ENCODE measurements around the gene CRACDL.

- TF ChIP-seq CTCF (IDR thresholded peaks at IDR 0.05) (no peak), EP300 (IDR thresholded peaks at IDR 0.05) (no peak), POLR2A (IDR thresholded peaks at IDR 0.05) (no peak)
Observed at GRCh38 chr2:98866033-98866432, 70.0 kb downstream of the CRACDL start.
